Measurements from ENCODE around the gene RAB30.
"Not testable (repeated sequence)": the region's sequence is repeated elsewhere in the genome, so short reads cannot be mapped to it uniquely, and the experiment has no call there.

DNA sequence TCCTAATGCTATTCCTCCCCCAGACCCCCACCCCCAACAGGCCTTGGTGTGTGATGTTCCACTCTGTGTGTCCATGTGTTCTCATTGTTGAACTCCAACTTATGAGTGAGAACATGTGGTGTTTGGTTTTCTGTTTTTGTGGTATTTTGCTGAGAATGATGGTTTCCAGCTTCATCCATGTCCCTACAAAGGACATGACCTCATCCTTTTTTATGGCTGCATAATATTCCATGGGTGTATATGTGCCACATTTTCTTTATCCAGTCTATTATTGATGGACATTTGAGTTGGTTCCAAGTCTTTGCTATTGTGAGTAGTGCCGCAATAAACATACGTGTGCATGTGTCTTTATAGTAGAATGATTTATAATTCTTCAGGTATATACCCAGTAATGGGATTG, 121.2 kb downstream of the RAB30 start:
- TF ChIP-seq, protein P1, sequence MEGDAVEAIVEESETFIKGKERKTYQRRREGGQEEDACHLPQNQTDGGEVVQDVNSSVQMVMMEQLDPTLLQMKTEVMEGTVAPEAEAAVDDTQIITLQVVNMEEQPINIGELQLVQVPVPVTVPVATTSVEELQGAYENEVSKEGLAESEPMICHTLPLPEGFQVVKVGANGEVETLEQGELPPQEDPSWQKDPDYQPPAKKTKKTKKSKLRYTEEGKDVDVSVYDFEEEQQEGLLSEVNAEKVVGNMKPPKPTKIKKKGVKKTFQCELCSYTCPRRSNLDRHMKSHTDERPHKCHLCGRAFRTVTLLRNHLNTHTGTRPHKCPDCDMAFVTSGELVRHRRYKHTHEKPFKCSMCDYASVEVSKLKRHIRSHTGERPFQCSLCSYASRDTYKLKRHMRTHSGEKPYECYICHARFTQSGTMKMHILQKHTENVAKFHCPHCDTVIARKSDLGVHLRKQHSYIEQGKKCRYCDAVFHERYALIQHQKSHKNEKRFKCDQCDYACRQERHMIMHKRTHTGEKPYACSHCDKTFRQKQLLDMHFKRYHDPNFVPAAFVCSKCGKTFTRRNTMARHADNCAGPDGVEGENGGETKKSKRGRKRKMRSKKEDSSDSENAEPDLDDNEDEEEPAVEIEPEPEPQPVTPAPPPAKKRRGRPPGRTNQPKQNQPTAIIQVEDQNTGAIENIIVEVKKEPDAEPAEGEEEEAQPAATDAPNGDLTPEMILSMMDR (IDR thresholded peaks at IDR 0.05; ENCODE audit: low read length), result not testable (repeated sequence)
- not testable (repeated sequence) for TF ChIP-seq EZH2phosphoT487 (IDR thresholded peaks at IDR 0.05; ENCODE audit: low read length); EZH2 (optimal IDR thresholded peaks at IDR 0.05; ENCODE audit: low read depth, low read length)

Measured in MM.1S (cell line).